HepG2 (cell line): ENCODE data around the gene SEBOX.

Source experiments
- HHEX ChIP-seq: IDR thresholded peaks from 2 replicates; pipeline ENCODE4 v1.6.1; 2016; ENCODE audit warnings: control low read depth
- KMT2A ChIP-seq: sonication (generic); formaldehyde crosslinking; IDR thresholded peaks from 2 replicates; pipeline ENCODE4 v1.4.0; 2020; ENCODE audit warnings: missing genetic modification reagents
- RAD21 ChIP-seq: fragments of 450-650 bp; formaldehyde crosslinking; IDR thresholded peaks from 2 replicates; pipeline ENCODE4 v1.5.0; 2020; ENCODE audit warnings: mild to moderate bottlenecking
- ZNF205 ChIP-seq: IDR thresholded peaks from 2 replicates; pipeline ENCODE4 v1.6.1; 2018; ENCODE audit warnings: missing biosample characterization, missing genetic modification reagents
- ZNF746 ChIP-seq: sonication (generic); formaldehyde crosslinking; IDR thresholded peaks from 2 replicates; pipeline ENCODE4 v1.8.0; 2022; ENCODE audit warnings: mild to moderate bottlenecking, missing genetic modification reagents
- TF ChIP-seq, protein P1 (sequence below), 2 experiments: sonication (generic) in 1 of 2; formaldehyde crosslinking in 1 of 2; IDR thresholded peaks; 2 replicates each; pipeline versions ENCODE4 v1.5.1 to v1.6.1; 2011 to 2020; ENCODE audit warnings: borderline replicate concordance in 1 of 2, low read depth in 1 of 2, low read length in 1 of 2, mild to moderate bottlenecking in 1 of 2, missing genetic modification reagents in 1 of 2, moderate library complexity in 1 of 2
- TF ChIP-seq, protein P2 (sequence below): sonication (generic); formaldehyde crosslinking; IDR thresholded peaks from 2 replicates; pipeline ENCODE4 v1.5.0; 2020; ENCODE audit warnings: mild to moderate bottlenecking, missing genetic modification reagents, moderate library complexity

DNA sequence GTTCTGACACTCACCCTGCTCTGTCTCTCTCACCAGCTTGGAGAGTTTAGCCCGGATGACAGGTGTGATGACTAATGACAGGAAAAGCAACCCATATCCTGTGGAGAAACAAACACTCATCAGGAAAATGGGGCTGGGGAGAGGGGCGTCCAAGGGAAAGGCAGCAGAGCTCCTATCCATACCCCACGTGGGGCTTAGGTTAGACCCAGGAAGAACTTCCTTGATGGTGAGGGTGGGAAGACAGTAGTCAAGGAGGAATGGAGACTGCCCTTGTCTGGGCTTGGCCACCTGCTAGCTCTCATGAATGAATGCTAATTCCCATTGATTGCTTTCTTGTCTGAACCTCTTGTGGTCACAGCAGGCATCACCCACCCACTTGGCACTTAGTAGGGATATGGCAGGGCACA, 37.2 kb upstream of the SEBOX start:
- TF ChIP-seq RAD21 (CRISPR knock-in tag) (no peak), ZNF205 (CRISPR knock-in tag) (no peak), ZNF746 (CRISPR knock-in tag) (no peak), KMT2A (no peak), HHEX (no peak)
- TF ChIP-seq, protein P1, sequence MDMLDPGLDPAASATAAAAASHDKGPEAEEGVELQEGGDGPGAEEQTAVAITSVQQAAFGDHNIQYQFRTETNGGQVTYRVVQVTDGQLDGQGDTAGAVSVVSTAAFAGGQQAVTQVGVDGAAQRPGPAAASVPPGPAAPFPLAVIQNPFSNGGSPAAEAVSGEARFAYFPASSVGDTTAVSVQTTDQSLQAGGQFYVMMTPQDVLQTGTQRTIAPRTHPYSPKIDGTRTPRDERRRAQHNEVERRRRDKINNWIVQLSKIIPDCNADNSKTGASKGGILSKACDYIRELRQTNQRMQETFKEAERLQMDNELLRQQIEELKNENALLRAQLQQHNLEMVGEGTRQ (IDR thresholded peaks at IDR 0.05; ENCODE audit: low read depth, low read length), result no peak
- TF ChIP-seq, protein P1 (CRISPR knock-in tag; IDR thresholded peaks at IDR 0.05; ENCODE audit: borderline replicate concordance), result no peak
- TF ChIP-seq, protein P2, sequence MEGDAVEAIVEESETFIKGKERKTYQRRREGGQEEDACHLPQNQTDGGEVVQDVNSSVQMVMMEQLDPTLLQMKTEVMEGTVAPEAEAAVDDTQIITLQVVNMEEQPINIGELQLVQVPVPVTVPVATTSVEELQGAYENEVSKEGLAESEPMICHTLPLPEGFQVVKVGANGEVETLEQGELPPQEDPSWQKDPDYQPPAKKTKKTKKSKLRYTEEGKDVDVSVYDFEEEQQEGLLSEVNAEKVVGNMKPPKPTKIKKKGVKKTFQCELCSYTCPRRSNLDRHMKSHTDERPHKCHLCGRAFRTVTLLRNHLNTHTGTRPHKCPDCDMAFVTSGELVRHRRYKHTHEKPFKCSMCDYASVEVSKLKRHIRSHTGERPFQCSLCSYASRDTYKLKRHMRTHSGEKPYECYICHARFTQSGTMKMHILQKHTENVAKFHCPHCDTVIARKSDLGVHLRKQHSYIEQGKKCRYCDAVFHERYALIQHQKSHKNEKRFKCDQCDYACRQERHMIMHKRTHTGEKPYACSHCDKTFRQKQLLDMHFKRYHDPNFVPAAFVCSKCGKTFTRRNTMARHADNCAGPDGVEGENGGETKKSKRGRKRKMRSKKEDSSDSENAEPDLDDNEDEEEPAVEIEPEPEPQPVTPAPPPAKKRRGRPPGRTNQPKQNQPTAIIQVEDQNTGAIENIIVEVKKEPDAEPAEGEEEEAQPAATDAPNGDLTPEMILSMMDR (CRISPR knock-in tag), result no peak
